ENCODE data around the gene ACOX2. TPM values are rescaled to one million over a fixed set of nuclear protein-coding genes. Genes with fewer than 3 reads are reported as not detected.

Gene ACOX2
- total RNA-seq, 1 experiment from 2014 or later: 3.2 TPM

DNA sequence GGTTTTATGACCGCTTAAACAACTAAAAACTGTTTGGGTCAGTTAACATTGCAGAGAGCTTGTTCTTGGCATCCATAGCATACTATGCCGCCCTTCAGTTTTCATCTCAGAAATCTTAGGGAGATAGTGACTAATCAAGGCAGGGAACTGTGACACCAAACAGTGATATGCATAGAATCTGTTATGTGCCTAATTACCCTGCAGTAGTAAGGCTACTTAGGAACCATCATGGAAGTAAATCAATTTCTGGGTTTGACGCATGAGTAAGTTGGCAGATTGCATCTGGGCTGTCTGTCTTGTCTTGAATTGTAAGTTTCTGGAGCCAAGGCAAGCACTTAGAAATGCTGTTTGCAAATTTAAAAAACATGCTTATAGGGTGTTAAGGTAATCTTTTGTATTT is 22.6 kb downstream of the ACOX2 start:
- Histone ChIP-seq H3K36me3 (ENCODE audit: control insufficient read depth, insufficient read depth, low read length) (no peaks in the 10 kb centered on the region), H3K4me1 (ENCODE audit: control insufficient read depth, insufficient read depth, low read length) (no peaks in the 10 kb centered on the region), H3K27me3 (ENCODE audit: control insufficient read depth, insufficient read depth, low read length) (no peaks in the 10 kb centered on the region), H3K4me3 (ENCODE audit: low read depth in 2 of 2, low read length in 2 of 2) (no peak overlapping the region), H3K9me3 (ENCODE audit: control insufficient read depth, insufficient read depth, low read depth, low read length) (no peaks in the 10 kb centered on the region), H3K27ac (ENCODE audit: low read length) (no peak overlapping the region)
- CTCF ChIA-PET: no interaction called here
- DNase-seq (ENCODE audit: low read depth, low spot score) (no peak), ATAC-seq (no peak)
- POLR2A ChIA-PET: no interaction called here
- intact Hi-C loops (cut with micrococcal nuclease; ENCODE audit: unreplicated experiment) (no loop called here), in situ Hi-C loops (cut with HindIII; ENCODE audit: low pct_unique_long_range_greater_than_20kb, low sequenced_read_pairs) (no loop called here)
- BruUV-seq (replicated peaks): no TSS peak
- TF ChIP-seq TCF7L2 (IDR thresholded peaks at IDR 0.05; ENCODE audit: low read depth, low read length) (no peak), POLR2AphosphoS5 (IDR thresholded peaks at IDR 0.05; ENCODE audit: low read depth, low read length) (no peak), SIN3A (IDR thresholded peaks at IDR 0.05; ENCODE audit: borderline replicate concordance, insufficient read depth, low read depth, low read length) (no peak)
- TF ChIP-seq, protein P1, sequence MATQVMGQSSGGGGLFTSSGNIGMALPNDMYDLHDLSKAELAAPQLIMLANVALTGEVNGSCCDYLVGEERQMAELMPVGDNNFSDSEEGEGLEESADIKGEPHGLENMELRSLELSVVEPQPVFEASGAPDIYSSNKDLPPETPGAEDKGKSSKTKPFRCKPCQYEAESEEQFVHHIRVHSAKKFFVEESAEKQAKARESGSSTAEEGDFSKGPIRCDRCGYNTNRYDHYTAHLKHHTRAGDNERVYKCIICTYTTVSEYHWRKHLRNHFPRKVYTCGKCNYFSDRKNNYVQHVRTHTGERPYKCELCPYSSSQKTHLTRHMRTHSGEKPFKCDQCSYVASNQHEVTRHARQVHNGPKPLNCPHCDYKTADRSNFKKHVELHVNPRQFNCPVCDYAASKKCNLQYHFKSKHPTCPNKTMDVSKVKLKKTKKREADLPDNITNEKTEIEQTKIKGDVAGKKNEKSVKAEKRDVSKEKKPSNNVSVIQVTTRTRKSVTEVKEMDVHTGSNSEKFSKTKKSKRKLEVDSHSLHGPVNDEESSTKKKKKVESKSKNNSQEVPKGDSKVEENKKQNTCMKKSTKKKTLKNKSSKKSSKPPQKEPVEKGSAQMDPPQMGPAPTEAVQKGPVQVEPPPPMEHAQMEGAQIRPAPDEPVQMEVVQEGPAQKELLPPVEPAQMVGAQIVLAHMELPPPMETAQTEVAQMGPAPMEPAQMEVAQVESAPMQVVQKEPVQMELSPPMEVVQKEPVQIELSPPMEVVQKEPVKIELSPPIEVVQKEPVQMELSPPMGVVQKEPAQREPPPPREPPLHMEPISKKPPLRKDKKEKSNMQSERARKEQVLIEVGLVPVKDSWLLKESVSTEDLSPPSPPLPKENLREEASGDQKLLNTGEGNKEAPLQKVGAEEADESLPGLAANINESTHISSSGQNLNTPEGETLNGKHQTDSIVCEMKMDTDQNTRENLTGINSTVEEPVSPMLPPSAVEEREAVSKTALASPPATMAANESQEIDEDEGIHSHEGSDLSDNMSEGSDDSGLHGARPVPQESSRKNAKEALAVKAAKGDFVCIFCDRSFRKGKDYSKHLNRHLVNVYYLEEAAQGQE (IDR thresholded peaks at IDR 0.05; ENCODE audit: insufficient read depth in 1 of 2, low read depth in 2 of 2, low read length in 1 of 2): no peak
- TF ChIP-seq, protein P2, sequence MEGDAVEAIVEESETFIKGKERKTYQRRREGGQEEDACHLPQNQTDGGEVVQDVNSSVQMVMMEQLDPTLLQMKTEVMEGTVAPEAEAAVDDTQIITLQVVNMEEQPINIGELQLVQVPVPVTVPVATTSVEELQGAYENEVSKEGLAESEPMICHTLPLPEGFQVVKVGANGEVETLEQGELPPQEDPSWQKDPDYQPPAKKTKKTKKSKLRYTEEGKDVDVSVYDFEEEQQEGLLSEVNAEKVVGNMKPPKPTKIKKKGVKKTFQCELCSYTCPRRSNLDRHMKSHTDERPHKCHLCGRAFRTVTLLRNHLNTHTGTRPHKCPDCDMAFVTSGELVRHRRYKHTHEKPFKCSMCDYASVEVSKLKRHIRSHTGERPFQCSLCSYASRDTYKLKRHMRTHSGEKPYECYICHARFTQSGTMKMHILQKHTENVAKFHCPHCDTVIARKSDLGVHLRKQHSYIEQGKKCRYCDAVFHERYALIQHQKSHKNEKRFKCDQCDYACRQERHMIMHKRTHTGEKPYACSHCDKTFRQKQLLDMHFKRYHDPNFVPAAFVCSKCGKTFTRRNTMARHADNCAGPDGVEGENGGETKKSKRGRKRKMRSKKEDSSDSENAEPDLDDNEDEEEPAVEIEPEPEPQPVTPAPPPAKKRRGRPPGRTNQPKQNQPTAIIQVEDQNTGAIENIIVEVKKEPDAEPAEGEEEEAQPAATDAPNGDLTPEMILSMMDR (IDR thresholded peaks at IDR 0.05): no peak

DNA sequence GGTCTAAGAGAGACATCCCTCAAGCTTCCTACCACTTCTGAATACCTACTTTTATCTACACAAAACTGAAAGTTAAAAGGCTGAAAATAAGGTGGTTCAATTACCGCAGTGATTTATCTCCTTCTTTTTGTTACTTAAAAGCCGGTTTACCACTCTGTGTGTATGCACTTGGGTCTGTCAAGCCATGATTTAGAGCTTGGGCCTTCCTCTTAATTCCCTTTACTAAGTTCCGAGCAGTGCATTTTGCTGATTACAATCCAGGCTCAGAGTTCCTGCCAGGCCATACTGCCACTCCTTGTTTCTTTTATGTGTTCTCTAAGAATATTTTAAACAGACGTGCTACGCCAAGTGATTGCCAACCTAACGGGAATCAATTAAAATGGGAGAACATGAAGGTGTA is 28.6 kb downstream of the ACOX2 start:
- ATAC-seq (no peak), DNase-seq (ENCODE audit: low read depth, low spot score) (no peak)
- CTCF ChIA-PET: no interaction called here
- H3K27ac ChIP-seq (ENCODE audit: low read length): no peak overlapping the region
- H3K4me1 ChIP-seq (ENCODE audit: control insufficient read depth, insufficient read depth, low read length): no peaks in the 10 kb centered on the region
- TF ChIP-seq, protein P1 (IDR thresholded peaks at IDR 0.05; ENCODE audit: insufficient read depth in 1 of 2, low read depth in 2 of 2, low read length in 1 of 2): no peak
- TF ChIP-seq SIN3A (IDR thresholded peaks at IDR 0.05; ENCODE audit: borderline replicate concordance, insufficient read depth, low read depth, low read length) (no peak), POLR2AphosphoS5 (IDR thresholded peaks at IDR 0.05; ENCODE audit: low read depth, low read length) (no peak), TCF7L2 (IDR thresholded peaks at IDR 0.05; ENCODE audit: low read depth, low read length) (no peak)
- TF ChIP-seq, protein P2 (IDR thresholded peaks at IDR 0.05): no peak
- H3K9me3 ChIP-seq (ENCODE audit: control insufficient read depth, insufficient read depth, low read depth, low read length): no peaks in the 10 kb centered on the region
- no TSS peak for BruUV-seq (replicated peaks)
- intact Hi-C loops (cut with micrococcal nuclease; ENCODE audit: unreplicated experiment) (no loop called here), in situ Hi-C loops (cut with HindIII; ENCODE audit: low pct_unique_long_range_greater_than_20kb, low sequenced_read_pairs) (no loop called here)
- POLR2A ChIA-PET: no interaction called here
- no peak overlapping the region for H3K4me3 ChIP-seq (ENCODE audit: low read depth in 2 of 2, low read length in 2 of 2)
- no peaks in the 10 kb centered on the region for H3K27me3 ChIP-seq (ENCODE audit: control insufficient read depth, insufficient read depth, low read length)
- H3K36me3 ChIP-seq (ENCODE audit: control insufficient read depth, insufficient read depth, low read length): no peaks in the 10 kb centered on the region
